HG03457 (cell line): ENCODE results near the gene ZNF546.
A peak's percentile ranks its signal among the peaks of the same experiment; 100 is the strongest.
"Not testable (repeated sequence)": the region's sequence is repeated elsewhere in the genome, so short reads cannot be mapped to it uniquely, and the experiment has no call there.

Experiments used
- ATAC-seq: cut with Tn5 transposase; IDR thresholded peaks from one replicate; pipeline ENCODE4 v1.9.1; 2021; ENCODE audit warnings: moderate number of reproducible peaks; ENCODE audit not compliant: unreplicated experiment

ZNF546 gene

GRCh38 chr19:39996811-39997637 is at the start of gene ZNF546:
Gene ZNF546 (plus strand): TSS chr19:39997060. CDS start chr19:39998327, 1,267 bp downstream.
- peak; percentile 64 for ATAC-seq

GRCh38 chr19:39949026-39949747 is 47.7 kb upstream of the ZNF546 start:
- ATAC-seq = no peak

GRCh38 chr19:39951065-39951650 is 45.7 kb upstream of the ZNF546 start:
- ATAC-seq = no peak

GRCh38 chr19:39951686-39952085 is 45.2 kb upstream of the ZNF546 start:
- no peak for ATAC-seq

- no peak for ATAC-seq
Observed at GRCh38 chr19:39953915-39954314, 42.9 kb upstream of the ZNF546 start.

- ATAC-seq = not testable (repeated sequence)
Observed at GRCh38 chr19:39957886-39958285, 39.0 kb upstream of the ZNF546 start.

GRCh38 chr19:39958942-39959341 is 37.9 kb upstream of the ZNF546 start:
- ATAC-seq = not testable (repeated sequence)

GRCh38 chr19:39959407-39959806 is 37.5 kb upstream of the ZNF546 start:
- ATAC-seq = not testable (repeated sequence)

GRCh38 chr19:39963898-39964297 is 33.0 kb upstream of the ZNF546 start:
- no peak for ATAC-seq

GRCh38 chr19:39966617-39967016 is 30.2 kb upstream of the ZNF546 start:
- no peak for ATAC-seq

GRCh38 chr19:39967561-39967960 is 29.3 kb upstream of the ZNF546 start:
- no peak for ATAC-seq

- ATAC-seq = no peak
Observed at GRCh38 chr19:39968789-39969188, 28.1 kb upstream of the ZNF546 start.

GRCh38 chr19:39969266-39969665 is 27.6 kb upstream of the ZNF546 start:
- ATAC-seq = no peak

- no peak for ATAC-seq
Observed at GRCh38 chr19:39969681-39970424, 27.0 kb upstream of the ZNF546 start.

GRCh38 chr19:39970425-39970674 is 26.5 kb upstream of the ZNF546 start:
- no peak for ATAC-seq

- ATAC-seq = peak; percentile 88
Observed at GRCh38 chr19:39970675-39971379, 26.0 kb upstream of the ZNF546 start, which contains the start of gene PSMC4. Gene PSMC4 (plus strand): TSS chr19:39971165. CDS start chr19:39971203, 38 bp downstream.

- no peak for ATAC-seq
Observed at GRCh38 chr19:39971380-39972035, 25.4 kb upstream of the ZNF546 start.

- no peak for ATAC-seq
Observed at GRCh38 chr19:39974377-39975155, 22.3 kb upstream of the ZNF546 start.

GRCh38 chr19:39982883-39983282 is 14.0 kb upstream of the ZNF546 start:
- ATAC-seq = no peak
